Measurements from ENCODE around the gene SLC11A1.

SLC11A1 gene

DNA sequence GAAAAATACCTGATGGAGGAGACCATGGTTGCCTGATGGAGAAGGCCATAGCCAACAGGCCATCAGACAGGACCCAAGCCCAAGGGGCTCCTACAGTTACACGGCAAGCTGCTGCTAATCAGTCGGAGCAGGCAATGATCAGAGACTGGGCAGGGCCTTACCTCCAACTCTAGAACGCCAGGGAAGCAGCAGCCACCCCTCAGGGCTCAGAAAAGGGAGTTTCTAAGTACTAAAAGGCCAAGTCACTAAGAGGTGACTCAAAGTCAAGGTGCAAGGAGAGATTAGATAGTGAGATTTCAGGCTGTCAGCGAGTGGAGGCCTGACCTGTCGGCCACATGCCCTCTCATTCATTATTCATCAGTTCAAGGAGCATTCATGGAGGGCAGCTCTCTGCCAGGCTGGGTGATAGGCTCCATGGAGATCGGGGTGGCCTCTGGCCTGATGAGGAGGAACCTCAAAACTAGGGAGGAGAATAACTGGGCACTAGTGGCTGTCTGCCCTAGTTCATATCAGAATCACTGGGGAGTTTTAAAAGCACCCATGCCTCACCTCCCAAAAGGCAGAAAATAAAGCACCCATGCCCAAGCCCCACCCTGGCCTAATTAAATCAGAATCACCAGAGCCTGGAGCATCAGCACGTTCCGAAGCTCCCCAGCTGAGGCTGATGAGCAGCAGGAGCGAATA lies 40.5 kb downstream of the SLC11A1 start:
- in situ Hi-C loops (cut with MboI; ENCODE audit: low pct_unique_long_range_greater_than_20kb, low sequenced_read_pairs, unreplicated experiment), result loop anchor here (25.0 kb wide), 1 partner anchor 415 kb away; the partner anchor contains the start of gene PRKAG3
- no peak for DNase-seq (ENCODE audit: low spot score)
- TF ChIP-seq, protein P1, sequence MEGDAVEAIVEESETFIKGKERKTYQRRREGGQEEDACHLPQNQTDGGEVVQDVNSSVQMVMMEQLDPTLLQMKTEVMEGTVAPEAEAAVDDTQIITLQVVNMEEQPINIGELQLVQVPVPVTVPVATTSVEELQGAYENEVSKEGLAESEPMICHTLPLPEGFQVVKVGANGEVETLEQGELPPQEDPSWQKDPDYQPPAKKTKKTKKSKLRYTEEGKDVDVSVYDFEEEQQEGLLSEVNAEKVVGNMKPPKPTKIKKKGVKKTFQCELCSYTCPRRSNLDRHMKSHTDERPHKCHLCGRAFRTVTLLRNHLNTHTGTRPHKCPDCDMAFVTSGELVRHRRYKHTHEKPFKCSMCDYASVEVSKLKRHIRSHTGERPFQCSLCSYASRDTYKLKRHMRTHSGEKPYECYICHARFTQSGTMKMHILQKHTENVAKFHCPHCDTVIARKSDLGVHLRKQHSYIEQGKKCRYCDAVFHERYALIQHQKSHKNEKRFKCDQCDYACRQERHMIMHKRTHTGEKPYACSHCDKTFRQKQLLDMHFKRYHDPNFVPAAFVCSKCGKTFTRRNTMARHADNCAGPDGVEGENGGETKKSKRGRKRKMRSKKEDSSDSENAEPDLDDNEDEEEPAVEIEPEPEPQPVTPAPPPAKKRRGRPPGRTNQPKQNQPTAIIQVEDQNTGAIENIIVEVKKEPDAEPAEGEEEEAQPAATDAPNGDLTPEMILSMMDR (IDR thresholded peaks at IDR 0.05; ENCODE audit: extremely low read depth, insufficient read depth, missing control alignments), result no peak

- in situ Hi-C loops (cut with MboI; ENCODE audit: low pct_unique_long_range_greater_than_20kb, low sequenced_read_pairs, unreplicated experiment), result loop anchor here (25.0 kb wide), 1 partner anchor 414 kb away; the partner anchor contains the start of gene PRKAG3
- no peak for DNase-seq (ENCODE audit: low spot score)
- TF ChIP-seq, protein P1 (IDR thresholded peaks at IDR 0.05; ENCODE audit: extremely low read depth, insufficient read depth, missing control alignments), result no peak
Observed at GRCh38 chr2:218423584-218423983, 41.5 kb downstream of the SLC11A1 start.

DNA sequence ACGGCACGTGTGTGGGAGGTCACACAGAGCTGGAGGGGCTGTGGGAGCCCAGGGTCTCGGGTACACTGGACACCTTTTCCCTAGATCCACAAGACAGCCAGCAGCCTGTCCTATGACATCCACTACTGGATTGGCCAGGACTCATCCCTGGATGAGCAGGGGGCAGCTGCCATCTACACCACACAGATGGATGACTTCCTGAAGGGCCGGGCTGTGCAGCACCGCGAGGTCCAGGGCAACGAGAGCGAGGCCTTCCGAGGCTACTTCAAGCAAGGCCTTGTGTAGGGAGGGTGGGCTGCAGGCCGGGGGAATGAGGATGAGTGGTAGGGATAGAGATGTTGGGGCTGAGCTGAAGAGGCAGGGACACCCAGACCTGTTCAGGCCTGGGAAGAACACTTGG lies 43.5 kb downstream of the SLC11A1 start:
- in situ Hi-C loops (cut with MboI; ENCODE audit: low pct_unique_long_range_greater_than_20kb, low sequenced_read_pairs, unreplicated experiment), result no loop called here
- TF ChIP-seq, protein P1 (IDR thresholded peaks at IDR 0.05; ENCODE audit: extremely low read depth, insufficient read depth, missing control alignments), result no peak
- DNase-seq (ENCODE audit: low spot score), result no peak

GRCh38 chr2:218427741-218428140 lies 45.7 kb downstream of the SLC11A1 start:
- in situ Hi-C loops (cut with MboI; ENCODE audit: low pct_unique_long_range_greater_than_20kb, low sequenced_read_pairs, unreplicated experiment), result no loop called here
- TF ChIP-seq, protein P1 (IDR thresholded peaks at IDR 0.05; ENCODE audit: extremely low read depth, insufficient read depth, missing control alignments), result no peak
- no peak for DNase-seq (ENCODE audit: low spot score)

GRCh38 chr2:218428846-218429558 lies 46.9 kb downstream of the SLC11A1 start:
- no peak for DNase-seq (ENCODE audit: low spot score)
- TF ChIP-seq, protein P1 (IDR thresholded peaks at IDR 0.05; ENCODE audit: extremely low read depth, insufficient read depth, missing control alignments), result no peak
- in situ Hi-C loops (cut with MboI; ENCODE audit: low pct_unique_long_range_greater_than_20kb, low sequenced_read_pairs, unreplicated experiment), result no loop called here

DNA sequence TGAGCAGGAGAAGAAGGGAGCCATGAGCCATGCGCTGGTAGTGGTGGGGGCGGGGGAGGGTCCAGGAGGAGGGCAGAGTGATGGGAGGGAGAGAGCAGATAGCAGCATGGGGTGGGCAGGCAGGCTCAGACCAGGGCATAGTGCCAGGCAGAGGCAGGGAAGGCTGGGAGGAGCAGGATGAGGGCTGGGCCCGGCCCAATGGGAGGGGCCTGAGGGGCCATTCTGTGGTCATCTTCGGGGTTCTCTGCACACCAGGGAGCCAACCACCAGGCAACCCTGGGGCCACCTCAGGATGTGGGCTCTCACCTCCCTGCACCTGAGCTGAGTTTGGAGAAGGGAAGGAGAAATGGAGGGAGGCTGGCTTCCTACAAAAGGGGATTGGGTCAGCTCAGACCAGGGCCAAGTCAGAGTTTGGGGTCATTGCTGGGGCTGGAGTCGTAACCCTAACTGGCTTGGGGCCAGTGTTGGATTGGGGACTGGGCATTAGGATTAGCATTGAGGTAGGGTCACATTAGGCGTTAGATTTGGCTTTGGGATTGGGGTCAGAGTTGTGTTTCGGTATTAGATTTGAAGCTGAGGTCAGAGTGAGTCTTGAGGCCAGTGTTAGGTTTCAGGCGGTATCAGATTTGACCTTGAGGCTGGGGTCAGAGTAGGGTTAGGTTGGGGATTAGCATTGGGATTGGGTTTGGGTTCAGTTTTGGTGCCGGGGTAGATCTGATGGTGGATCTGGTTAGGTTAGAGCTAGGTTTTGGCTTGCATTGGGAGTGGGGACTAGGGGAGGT lies 48.0 kb downstream of the SLC11A1 start:
- in situ Hi-C loops (cut with MboI; ENCODE audit: low pct_unique_long_range_greater_than_20kb, low sequenced_read_pairs, unreplicated experiment), result no loop called here
- TF ChIP-seq, protein P1 (IDR thresholded peaks at IDR 0.05; ENCODE audit: extremely low read depth, insufficient read depth, missing control alignments), result no peak
- no peak for DNase-seq (ENCODE audit: low spot score)

Data from GM13977 (cell line).